ENCODE measurements around the gene C1QTNF8.

DNA sequence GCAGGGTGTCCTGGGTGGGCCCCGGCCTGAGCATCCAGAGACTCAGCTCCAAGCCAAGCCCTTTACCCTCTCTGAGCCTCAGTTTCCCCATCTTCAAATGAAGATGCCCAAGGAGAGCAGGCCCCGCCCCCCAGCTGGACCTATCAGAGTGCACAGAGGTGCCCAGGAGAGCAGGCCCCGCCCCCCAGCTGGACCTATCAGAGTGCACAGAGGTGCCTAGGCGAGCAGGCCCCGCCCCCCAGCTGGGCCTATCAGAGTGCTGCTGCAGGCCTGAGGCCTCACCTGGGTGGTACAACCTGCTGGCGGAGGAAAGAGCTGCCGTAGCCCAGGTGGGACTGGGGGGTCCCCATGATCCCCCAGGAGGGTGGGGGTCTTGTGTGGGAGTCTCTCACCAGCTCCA is 26.9 kb downstream of the C1QTNF8 start:
- TF ChIP-seq, protein P1, sequence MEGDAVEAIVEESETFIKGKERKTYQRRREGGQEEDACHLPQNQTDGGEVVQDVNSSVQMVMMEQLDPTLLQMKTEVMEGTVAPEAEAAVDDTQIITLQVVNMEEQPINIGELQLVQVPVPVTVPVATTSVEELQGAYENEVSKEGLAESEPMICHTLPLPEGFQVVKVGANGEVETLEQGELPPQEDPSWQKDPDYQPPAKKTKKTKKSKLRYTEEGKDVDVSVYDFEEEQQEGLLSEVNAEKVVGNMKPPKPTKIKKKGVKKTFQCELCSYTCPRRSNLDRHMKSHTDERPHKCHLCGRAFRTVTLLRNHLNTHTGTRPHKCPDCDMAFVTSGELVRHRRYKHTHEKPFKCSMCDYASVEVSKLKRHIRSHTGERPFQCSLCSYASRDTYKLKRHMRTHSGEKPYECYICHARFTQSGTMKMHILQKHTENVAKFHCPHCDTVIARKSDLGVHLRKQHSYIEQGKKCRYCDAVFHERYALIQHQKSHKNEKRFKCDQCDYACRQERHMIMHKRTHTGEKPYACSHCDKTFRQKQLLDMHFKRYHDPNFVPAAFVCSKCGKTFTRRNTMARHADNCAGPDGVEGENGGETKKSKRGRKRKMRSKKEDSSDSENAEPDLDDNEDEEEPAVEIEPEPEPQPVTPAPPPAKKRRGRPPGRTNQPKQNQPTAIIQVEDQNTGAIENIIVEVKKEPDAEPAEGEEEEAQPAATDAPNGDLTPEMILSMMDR (IDR thresholded peaks at IDR 0.05): no peak
- no peak for TF ChIP-seq POLR2A (IDR thresholded peaks at IDR 0.05)

Measured in Peyer's patch (tissue), 4 donors.